RWPE2 (cell line): ENCODE data around the gene AGRN.

Experiments
- ATAC-seq: fragments of 200-7000 bp; cut with Tn5 transposase; 3 replicates; pipeline ENCODE4 v1.9.1; 2021; ENCODE audit warnings: low read depth
- DNase-seq: peaks from one replicate; pipeline ENCODE4 v3.0.0-alpha.2; 2020; ENCODE audit warnings: low spot score
- H3K27ac ChIP-seq: fragments of 450-650 bp; 2 replicates; pipeline ENCODE4 v1.5.1; 2017; ENCODE audit warnings: mild to moderate bottlenecking; ENCODE audit not compliant: poor library complexity, severe bottlenecking
- H3K27me3 ChIP-seq: fragments of 250-450 bp; sonication (Bioruptor Pico); 2 replicates; pipeline ENCODE4 v1.5.1; 2021; ENCODE audit warnings: mild to moderate bottlenecking, moderate library complexity; ENCODE audit not compliant: insufficient read depth, poor library complexity, severe bottlenecking
- H3K36me3 ChIP-seq: fragments of 250-450 bp; sonication (Bioruptor Pico); 2 replicates; pipeline ENCODE4 v1.5.1; 2020; ENCODE audit warnings: low read depth, mild to moderate bottlenecking, moderate library complexity
- H3K4me1 ChIP-seq: fragments of 250-450 bp; sonication (Bioruptor Pico); 2 replicates; pipeline ENCODE4 v1.5.1; 2021; ENCODE audit warnings: mild to moderate bottlenecking, moderate library complexity; ENCODE audit not compliant: insufficient read depth, poor library complexity, severe bottlenecking
- H3K4me3 ChIP-seq: fragments of 250-450 bp; sonication (Bioruptor Pico); 2 replicates; pipeline ENCODE4 v1.5.1; 2021; ENCODE audit warnings: mild to moderate bottlenecking, moderate library complexity; ENCODE audit not compliant: severe bottlenecking
- H3K9me3 ChIP-seq: fragments of 250-450 bp; sonication (Bioruptor Pico); 2 replicates; pipeline ENCODE4 v1.5.1; 2021; ENCODE audit warnings: mild to moderate bottlenecking, moderate library complexity; ENCODE audit not compliant: severe bottlenecking
- CTCF ChIP-seq: fragments of 450-650 bp; IDR thresholded peaks from one replicate; pipeline ENCODE4 v1.5.1; 2017; ENCODE audit warnings: mild to moderate bottlenecking, moderate library complexity; ENCODE audit not compliant: poor library complexity, severe bottlenecking

AGRN gene

GRCh38 chr1:1085171-1085841 lies 65.4 kb downstream of the AGRN start:
- no peak for TF ChIP-seq CTCF
- DNase-seq (peak; percentile 67), ATAC-seq (no peak)
- Histone ChIP-seq H3K27me3 (no peaks in the 10 kb centered on the region), H3K4me3 (no peak overlapping the region), H3K27ac (no peak overlapping the region), H3K4me1 (peaks cover under 1% of the 10 kb centered on the region), H3K36me3 (no peaks in the 10 kb centered on the region), H3K9me3 (no peaks in the 10 kb centered on the region)

- no peak overlapping the region for H3K27ac ChIP-seq
- H3K4me1 ChIP-seq, result no peaks in the 10 kb centered on the region
- no peaks in the 10 kb centered on the region for H3K9me3 ChIP-seq
- no peaks in the 10 kb centered on the region for H3K36me3 ChIP-seq
- DNase-seq (peak; percentile 62), ATAC-seq (no peak)
- no peaks in the 10 kb centered on the region for H3K27me3 ChIP-seq
- TF ChIP-seq CTCF, result no peak
- H3K4me3 ChIP-seq, result no peak overlapping the region
Observed at GRCh38 chr1:1085911-1086841, 66.3 kb downstream of the AGRN start.

GRCh38 chr1:1086911-1087341 lies 67.0 kb downstream of the AGRN start:
- TF ChIP-seq CTCF, result no peak
- ATAC-seq, result no peak
- Histone ChIP-seq H3K4me3 (no peak overlapping the region), H3K27me3 (no peaks in the 10 kb centered on the region), H3K9me3 (no peaks in the 10 kb centered on the region), H3K36me3 (no peaks in the 10 kb centered on the region), H3K4me1 (no peaks in the 10 kb centered on the region), H3K27ac (no peak overlapping the region)
- no peak for DNase-seq

- H3K4me1 ChIP-seq, result no peaks in the 10 kb centered on the region
- no peaks in the 10 kb centered on the region for H3K27me3 ChIP-seq
- no peak overlapping the region for H3K4me3 ChIP-seq
- TF ChIP-seq CTCF, result no peak
- DNase-seq, result no peak
- ATAC-seq, result no peak
- H3K27ac ChIP-seq, result no peak overlapping the region
- H3K36me3 ChIP-seq, result no peaks in the 10 kb centered on the region
- no peaks in the 10 kb centered on the region for H3K9me3 ChIP-seq
Observed at GRCh38 chr1:1087351-1088028, 67.6 kb downstream of the AGRN start.
